NCI-H748 (cell line): ENCODE data around the gene ZNF208.
"Not testable (repeated sequence)": the region's sequence is repeated elsewhere in the genome, so short reads cannot be mapped to it uniquely, and the experiment has no call there.

Experiments
- DNase-seq: peaks from one replicate; lab custom pipeline; 2025; ENCODE audit not compliant: unreplicated experiment; lab: John Stamatoyannopoulos, UW

ZNF208 gene

GRCh38 chr19:21885516-21885915 lies 125.2 kb downstream of the ZNF208 start:
- not testable (repeated sequence) for DNase-seq

GRCh38 chr19:21884786-21885185 lies 126.0 kb downstream of the ZNF208 start:
- DNase-seq, result not testable (repeated sequence)

GRCh38 chr19:21883516-21883915 lies 127.2 kb downstream of the ZNF208 start:
- DNase-seq, result no peak
